Stomach smooth muscle (tissue), 2 donors: ENCODE measurements around the gene ACTN1.

Experiments
- H3K27ac ChIP-seq: one replicate; pipeline ENCODE4 v1.7.0; 2013; ENCODE audit warnings: mild to moderate bottlenecking, low read length, inconsistent platforms
- H3K27me3 ChIP-seq, 2 donors: one replicate each; pipeline ENCODE4 v1.7.0; 2013; ENCODE audit warnings: low read length in 2 of 2; ENCODE audit not compliant: insufficient read depth in 2 of 2, control insufficient read depth in 1 of 2
- H3K36me3 ChIP-seq, 2 donors: one replicate each; pipeline ENCODE4 v1.7.0; 2013; ENCODE audit warnings: low read length in 2 of 2; ENCODE audit not compliant: control insufficient read depth in 2 of 2, insufficient read depth in 2 of 2
- H3K4me1 ChIP-seq: one replicate; pipeline ENCODE4 v1.7.0; 2013; ENCODE audit warnings: low read length; ENCODE audit not compliant: control insufficient read depth, insufficient read depth
- H3K4me3 ChIP-seq, 2 donors: one replicate each; pipeline ENCODE4 v1.7.0; 2013; ENCODE audit warnings: low read length in 2 of 2
- H3K9ac ChIP-seq, 2 donors: one replicate each; pipeline ENCODE4 v1.7.0; 2013; ENCODE audit warnings: low read length in 2 of 2, mild to moderate bottlenecking in 1 of 2
- H3K9me3 ChIP-seq, 2 donors: one replicate each; pipeline ENCODE4 v1.7.0; 2013; ENCODE audit warnings: low read length in 2 of 2; ENCODE audit not compliant: control insufficient read depth in 2 of 2
- donor health status: healthy.
- donor health status: Pancreatic carcinoma.

Gene ACTN1

GRCh38 chr14:68942296-68943035 lies 36.6 kb downstream of the ACTN1 start:
- Histone ChIP-seq H3K4me3 (peak overlapping the region; percentile 44), H3K36me3 (peaks cover 6 to 16% of the 10 kb centered on the region in 2 donors), H3K9ac (peak overlapping the region; percentile 13 to 65), H3K27ac (peak overlapping the region; percentile 97), H3K4me1 (peaks cover 100% of the 10 kb centered on the region), H3K9me3 (no peaks in the 10 kb centered on the region), H3K27me3 (no peaks in the 10 kb centered on the region)

- peak overlapping the region; percentile 97 for H3K27ac ChIP-seq
- no peaks in the 10 kb centered on the region for H3K9me3 ChIP-seq
- H3K9ac ChIP-seq: peak overlapping the region in 1 of 2 donors; percentile 63
- peaks cover 6 to 16% of the 10 kb centered on the region in 2 donors for H3K36me3 ChIP-seq
- peaks cover 99% of the 10 kb centered on the region for H3K4me1 ChIP-seq
- H3K4me3 ChIP-seq: peak overlapping the region; percentile 20 to 22
- no peaks in the 10 kb centered on the region for H3K27me3 ChIP-seq
These were observed 37.3 kb downstream of the ACTN1 start for GRCh38 chr14:68941820-68942219.

- H3K4me3 ChIP-seq: peak overlapping the region in 1 of 2 donors; percentile 15
These were observed 38.4 kb downstream of the ACTN1 start for GRCh38 chr14:68940614-68941185.

GRCh38 chr14:68939893-68940613 lies 39.0 kb downstream of the ACTN1 start:
- Histone ChIP-seq H3K4me1 (peaks cover 98% of the 10 kb centered on the region), H3K9me3 (no peaks in the 10 kb centered on the region), H3K36me3 (peaks cover 6 to 19% of the 10 kb centered on the region in 2 donors), H3K27ac (peak overlapping the region; percentile 97), H3K4me3 (peak overlapping the region in 1 of 2 donors; percentile 61), H3K9ac (peak overlapping the region; percentile 80 to 87), H3K27me3 (no peaks in the 10 kb centered on the region)

More at GRCh38 chr14:68940614-68941185, 38.4 kb downstream of the ACTN1 start:
- Histone ChIP-seq H3K27ac (peak overlapping the region; percentile 97), H3K36me3 (peaks cover 6 to 19% of the 10 kb centered on the region in 2 donors), H3K27me3 (no peaks in the 10 kb centered on the region), H3K4me1 (peaks cover 99% of the 10 kb centered on the region), H3K9me3 (no peaks in the 10 kb centered on the region), H3K9ac (peak overlapping the region; percentile 63 to 80)

- Histone ChIP-seq H3K4me3 (peak overlapping the region; percentile 34 to 61), H3K27ac (peak overlapping the region; percentile 97), H3K36me3 (peaks cover 6 to 19% of the 10 kb centered on the region in 2 donors), H3K9ac (peak overlapping the region; percentile 80 to 87), H3K27me3 (no peaks in the 10 kb centered on the region), H3K4me1 (peaks cover 97% of the 10 kb centered on the region), H3K9me3 (no peaks in the 10 kb centered on the region)
These were observed 39.8 kb downstream of the ACTN1 start for GRCh38 chr14:68939181-68939892.

- H3K36me3 ChIP-seq: peaks cover 8 to 19% of the 10 kb centered on the region in 2 donors
- H3K27ac ChIP-seq: peak overlapping the region; percentile 97
- H3K4me3 ChIP-seq: peak overlapping the region; percentile 18 to 61
- H3K9ac ChIP-seq: peak overlapping the region; percentile 80 to 87
- H3K4me1 ChIP-seq: peaks cover 97% of the 10 kb centered on the region
- H3K9me3 ChIP-seq: no peaks in the 10 kb centered on the region
- no peaks in the 10 kb centered on the region for H3K27me3 ChIP-seq
These were observed 40.6 kb downstream of the ACTN1 start for GRCh38 chr14:68938271-68939150.

GRCh38 chr14:68937471-68938270 lies 41.4 kb downstream of the ACTN1 start:
- peak overlapping the region in 1 of 2 donors; percentile 61 for H3K4me3 ChIP-seq
- H3K9me3 ChIP-seq: no peaks in the 10 kb centered on the region
- H3K27ac ChIP-seq: peak overlapping the region; percentile 97
- peaks cover 8 to 15% of the 10 kb centered on the region in 2 donors for H3K36me3 ChIP-seq
- peaks cover 97% of the 10 kb centered on the region for H3K4me1 ChIP-seq
- no peaks in the 10 kb centered on the region for H3K27me3 ChIP-seq
- H3K9ac ChIP-seq: peak overlapping the region; percentile 80 to 87

GRCh38 chr14:68936980-68937379 lies 42.1 kb downstream of the ACTN1 start:
- H3K4me1 ChIP-seq: peaks cover 97% of the 10 kb centered on the region
- H3K27ac ChIP-seq: peak overlapping the region; percentile 97
- H3K9ac ChIP-seq: peak overlapping the region; percentile 62
- peak overlapping the region; percentile 11 to 15 for H3K4me3 ChIP-seq
- H3K9me3 ChIP-seq: no peaks in the 10 kb centered on the region
- no peaks in the 10 kb centered on the region for H3K27me3 ChIP-seq
- peaks cover 7 to 9% of the 10 kb centered on the region in 2 donors for H3K36me3 ChIP-seq

GRCh38 chr14:68936476-68936875 lies 42.6 kb downstream of the ACTN1 start:
- peak overlapping the region; percentile 62 for H3K9ac ChIP-seq
- no peaks in the 10 kb centered on the region for H3K9me3 ChIP-seq
- H3K4me1 ChIP-seq: peaks cover 97% of the 10 kb centered on the region
- no peaks in the 10 kb centered on the region for H3K27me3 ChIP-seq
- peaks cover 4 to 5% of the 10 kb centered on the region in 2 donors for H3K36me3 ChIP-seq
- H3K27ac ChIP-seq: peak overlapping the region; percentile 97
- peak overlapping the region; percentile 11 to 29 for H3K4me3 ChIP-seq
